ENCODE results near the gene DST.

DNA sequence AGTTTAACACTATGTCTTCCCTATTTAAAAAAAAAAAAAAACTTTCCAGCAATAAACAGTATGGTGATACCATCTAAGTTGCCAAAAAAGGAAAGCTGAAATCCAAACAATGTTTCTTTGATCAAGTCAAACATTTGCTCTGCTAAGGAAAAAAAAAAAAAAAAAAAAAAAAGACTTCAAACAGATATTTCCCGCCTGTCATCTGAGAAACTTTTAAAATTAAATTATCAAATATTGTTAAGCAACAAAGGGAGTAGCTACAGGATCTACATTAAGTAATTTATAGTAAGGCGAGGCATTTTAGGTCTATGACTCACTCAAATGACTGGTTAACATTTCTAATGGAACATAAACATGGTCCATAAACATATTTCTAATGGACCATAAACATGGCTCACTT, 121.2 kb downstream of the DST start:
- TF ChIP-seq, protein P1, sequence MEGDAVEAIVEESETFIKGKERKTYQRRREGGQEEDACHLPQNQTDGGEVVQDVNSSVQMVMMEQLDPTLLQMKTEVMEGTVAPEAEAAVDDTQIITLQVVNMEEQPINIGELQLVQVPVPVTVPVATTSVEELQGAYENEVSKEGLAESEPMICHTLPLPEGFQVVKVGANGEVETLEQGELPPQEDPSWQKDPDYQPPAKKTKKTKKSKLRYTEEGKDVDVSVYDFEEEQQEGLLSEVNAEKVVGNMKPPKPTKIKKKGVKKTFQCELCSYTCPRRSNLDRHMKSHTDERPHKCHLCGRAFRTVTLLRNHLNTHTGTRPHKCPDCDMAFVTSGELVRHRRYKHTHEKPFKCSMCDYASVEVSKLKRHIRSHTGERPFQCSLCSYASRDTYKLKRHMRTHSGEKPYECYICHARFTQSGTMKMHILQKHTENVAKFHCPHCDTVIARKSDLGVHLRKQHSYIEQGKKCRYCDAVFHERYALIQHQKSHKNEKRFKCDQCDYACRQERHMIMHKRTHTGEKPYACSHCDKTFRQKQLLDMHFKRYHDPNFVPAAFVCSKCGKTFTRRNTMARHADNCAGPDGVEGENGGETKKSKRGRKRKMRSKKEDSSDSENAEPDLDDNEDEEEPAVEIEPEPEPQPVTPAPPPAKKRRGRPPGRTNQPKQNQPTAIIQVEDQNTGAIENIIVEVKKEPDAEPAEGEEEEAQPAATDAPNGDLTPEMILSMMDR (IDR thresholded peaks at IDR 0.05) = no peak
- TF ChIP-seq EZH2phosphoT487 (IDR thresholded peaks at IDR 0.05) = no peak
